Activated naive CD4-positive, alpha-beta T cell treated with anti-CD3 and anti-CD28 coated beads for 36 hours (primary cell): ENCODE data around the gene S100A3. TPM values are rescaled to one million over a fixed set of nuclear protein-coding genes. Genes with fewer than 3 reads are reported as not detected.
"Not testable (repeated sequence)": the region's sequence is repeated elsewhere in the genome, so short reads cannot be mapped to it uniquely, and the experiment has no call there.

Source experiments
- CTCF ChIA-PET: fragments of 350-600 bp; sonication (Branson Sonifier 250); formaldehyde crosslinking; loops from one replicate; lab custom pipeline; 2021; ENCODE audit warnings: antibody characterized with exemption; lab: Charles Lee
- DNase-seq: peaks from one replicate; pipeline ENCODE4 v3.0.0-alpha.2; 2020
- H3K27ac Mint-ChIP-seq: one replicate; pipeline ENCODE4 v1.8.0; 2021; ENCODE audit warnings: mild to moderate bottlenecking, mixed read lengths
- H3K27me3 Mint-ChIP-seq: one replicate; pipeline ENCODE4 v1.8.0; 2021; ENCODE audit warnings: low read depth, mixed read lengths
- H3K36me3 Mint-ChIP-seq: one replicate; pipeline ENCODE4 v1.8.0; 2021; ENCODE audit warnings: low read depth, mixed read lengths
- H3K4me1 Mint-ChIP-seq: one replicate; pipeline ENCODE4 v1.8.0; 2021; ENCODE audit warnings: low read depth, mixed read lengths
- H3K4me3 Mint-ChIP-seq: one replicate; pipeline ENCODE4 v1.8.0; 2021; ENCODE audit warnings: mild to moderate bottlenecking, moderate library complexity, mixed read lengths
- H3K9me3 Mint-ChIP-seq: one replicate; pipeline ENCODE4 v1.8.0; 2021; ENCODE audit warnings: mixed read lengths
- intact Hi-C: fragments of 100-400 bp; cut with micrococcal nuclease; formaldehyde crosslinking; loops from one replicate; pipeline ENCODE4 v1.15.1; 2023
- total RNA-seq, 2 experiments: library from RNA; stranded (reverse); gene quantifications; one replicate each; pipeline ENCODE4 v1.2.3, GENCODE V29; 2021

The S100A3 gene, protein sequence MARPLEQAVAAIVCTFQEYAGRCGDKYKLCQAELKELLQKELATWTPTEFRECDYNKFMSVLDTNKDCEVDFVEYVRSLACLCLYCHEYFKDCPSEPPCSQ
- not detected for total RNA-seq

GRCh38 chr1:153548722-153549688, at the start of gene S100A3:
TSS of gene S100A3 (minus strand) at chr1:153549258. CDS start at chr1:153548485, 773 bp downstream.
- intact Hi-C loops, result no loop called here
- no peak within 1 kb of the TSS for H3K4me3 Mint-ChIP-seq
- peaks cover 37% of the 10 kb centered on the region for H3K4me1 Mint-ChIP-seq
- DNase-seq, result no peak
- H3K27ac Mint-ChIP-seq, result no peak within 1 kb of the TSS
- no peaks in the 10 kb centered on the region for H3K9me3 Mint-ChIP-seq
- H3K36me3 Mint-ChIP-seq, result no peaks in the 10 kb centered on the region
- H3K27me3 Mint-ChIP-seq, result no peaks in the 10 kb centered on the region
- CTCF ChIA-PET, result interaction anchor here (2.2 kb wide), 1 partner anchor 16 kb away, joined by 8 read pairs; no protein-coding TSS in a partner anchor

- intact Hi-C loops, result no loop called here
- Mint-ChIP-seq H3K4me3 (no peak overlapping the region), H3K36me3 (no peaks in the 10 kb centered on the region), H3K9me3 (no peaks in the 10 kb centered on the region), H3K27ac (no peak overlapping the region), H3K4me1 (peaks cover 16% of the 10 kb centered on the region), H3K27me3 (no peaks in the 10 kb centered on the region)
- peak; percentile 31 for DNase-seq
- CTCF ChIA-PET, result interaction anchor here (0.6 to 0.7 kb wide), 2 partner anchors 65 to 100 kb away, joined by 5 to 7 read pairs; no protein-coding TSS in a partner anchor
Measured at GRCh38 chr1:153598309-153599172, 49.5 kb upstream of the S100A3 start.

DNA sequence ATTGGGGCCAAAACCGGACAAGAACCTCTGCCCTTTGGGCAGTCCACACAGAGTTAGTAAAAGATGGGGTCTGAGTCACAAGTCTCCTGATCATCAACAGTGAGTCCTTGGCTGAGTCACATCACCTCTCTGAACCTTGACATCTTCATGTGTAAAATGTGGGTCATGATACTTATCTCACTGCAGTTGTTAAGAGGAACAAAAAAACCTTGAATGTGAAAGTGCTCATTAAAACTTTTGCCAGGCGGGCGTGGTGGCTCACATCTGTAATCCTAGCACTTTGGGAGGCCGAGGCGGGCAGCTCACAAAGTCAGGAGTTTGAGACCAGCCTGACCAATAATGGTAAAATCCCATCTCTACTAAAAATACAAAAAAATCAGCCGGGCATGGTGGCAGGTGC, 48.1 kb upstream of the S100A3 start:
- H3K27ac Mint-ChIP-seq, result no peak overlapping the region
- no peak overlapping the region for H3K4me3 Mint-ChIP-seq
- intact Hi-C loops, result no loop called here
- peak; percentile 28 for DNase-seq
- H3K27me3 Mint-ChIP-seq, result no peaks in the 10 kb centered on the region
- H3K36me3 Mint-ChIP-seq, result no peaks in the 10 kb centered on the region
- H3K9me3 Mint-ChIP-seq, result no peaks in the 10 kb centered on the region
- CTCF ChIA-PET, result no interaction called here
- H3K4me1 Mint-ChIP-seq, result peaks cover 13% of the 10 kb centered on the region

DNA sequence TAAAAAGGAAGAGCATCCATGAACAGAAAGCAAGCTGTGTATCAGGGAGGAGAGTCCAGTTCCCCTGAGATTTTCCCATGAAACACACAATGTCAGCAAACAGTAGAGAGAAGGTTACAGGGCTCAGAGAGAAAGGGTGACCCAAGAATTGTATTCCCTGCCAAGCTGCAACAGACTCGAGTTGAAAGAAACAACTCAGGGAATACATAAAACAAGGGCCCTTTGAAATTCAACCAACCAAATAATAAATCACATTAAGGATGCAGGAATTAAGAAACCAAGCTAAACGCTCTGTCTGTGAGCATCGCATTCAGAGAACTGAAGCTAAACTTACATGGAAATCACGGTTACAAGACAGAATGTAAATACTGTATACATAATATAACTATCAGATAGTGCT, 43.7 kb upstream of the S100A3 start:
- no peak overlapping the region for H3K4me3 Mint-ChIP-seq
- H3K27me3 Mint-ChIP-seq, result no peaks in the 10 kb centered on the region
- H3K36me3 Mint-ChIP-seq, result no peaks in the 10 kb centered on the region
- CTCF ChIA-PET, result interaction anchor here (1.2 to 1.4 kb wide), 2 partner anchors 20 to 82 kb away, joined by 4 to 5 read pairs; no protein-coding TSS in a partner anchor
- intact Hi-C loops, result no loop called here
- H3K4me1 Mint-ChIP-seq, result peaks cover 6% of the 10 kb centered on the region
- H3K27ac Mint-ChIP-seq, result no peak overlapping the region
- H3K9me3 Mint-ChIP-seq, result no peaks in the 10 kb centered on the region
- no peak for DNase-seq

- CTCF ChIA-PET, result interaction anchor here (0.7 kb wide), 1 partner anchor 81 kb away, joined by 6 read pairs; no protein-coding TSS in a partner anchor
- no peak for DNase-seq
- Mint-ChIP-seq H3K27me3 (peaks cover 5% of the 10 kb centered on the region), H3K9me3 (no peaks in the 10 kb centered on the region), H3K4me1 (no peaks in the 10 kb centered on the region), H3K4me3 (no peak overlapping the region), H3K36me3 (no peaks in the 10 kb centered on the region), H3K27ac (no peak overlapping the region)
- intact Hi-C loops, result no loop called here
Measured at GRCh38 chr1:153588482-153588881, 39.4 kb upstream of the S100A3 start.

GRCh38 chr1:153588033-153588432, 39.0 kb upstream of the S100A3 start:
- H3K27ac Mint-ChIP-seq, H3K27me3 Mint-ChIP-seq, H3K9me3 Mint-ChIP-seq, intact Hi-C loops, DNase-seq, H3K4me1 Mint-ChIP-seq, H3K4me3 Mint-ChIP-seq, H3K36me3 Mint-ChIP-seq: not testable (repeated sequence)
- CTCF ChIA-PET, result interaction anchor here (0.7 kb wide), 1 partner anchor 80 kb away, joined by 6 read pairs; no protein-coding TSS in a partner anchor

- Mint-ChIP-seq H3K27me3 (peaks cover 5% of the 10 kb centered on the region), H3K4me1 (no peaks in the 10 kb centered on the region), H3K9me3 (no peaks in the 10 kb centered on the region), H3K36me3 (no peaks in the 10 kb centered on the region), H3K4me3 (no peak overlapping the region), H3K27ac (no peak overlapping the region)
- no peak for DNase-seq
- CTCF ChIA-PET, result interaction anchor here (1.9 kb wide), 1 partner anchor 19 kb away, joined by 4 read pairs; no protein-coding TSS in a partner anchor
- intact Hi-C loops, result no loop called here
Measured at GRCh38 chr1:153587314-153587713, 38.3 kb upstream of the S100A3 start.

DNA sequence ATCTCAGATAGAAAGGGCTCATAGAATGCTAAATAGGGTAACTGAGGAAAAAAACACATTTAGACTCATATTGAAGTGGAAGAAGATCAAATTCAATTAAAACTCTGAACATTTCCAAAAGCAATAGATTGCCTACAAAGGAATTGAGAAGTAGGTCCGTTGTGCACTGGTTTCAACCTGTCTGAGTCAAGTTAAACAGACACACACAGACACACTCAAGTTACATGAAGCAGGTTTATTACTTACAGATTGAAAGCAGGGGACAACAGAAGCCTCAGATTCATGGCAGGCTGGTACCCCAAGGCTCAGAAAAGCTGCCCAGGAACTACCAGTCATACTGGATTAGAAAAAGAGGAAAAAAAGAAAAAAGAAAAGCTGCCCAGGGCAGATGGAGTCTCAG, 37.3 kb upstream of the S100A3 start:
- no peak overlapping the region for H3K4me3 Mint-ChIP-seq
- DNase-seq, result no peak
- H3K9me3 Mint-ChIP-seq, result no peaks in the 10 kb centered on the region
- H3K27ac Mint-ChIP-seq, result no peak overlapping the region
- no peaks in the 10 kb centered on the region for H3K36me3 Mint-ChIP-seq
- CTCF ChIA-PET, result interaction anchor here (1.8 to 1.9 kb wide), 2 partner anchors 14 to 18 kb away, joined by 4 to 6 read pairs; no protein-coding TSS in a partner anchor
- H3K4me1 Mint-ChIP-seq, result no peaks in the 10 kb centered on the region
- peaks cover 5% of the 10 kb centered on the region for H3K27me3 Mint-ChIP-seq
- intact Hi-C loops, result no loop called here

DNA sequence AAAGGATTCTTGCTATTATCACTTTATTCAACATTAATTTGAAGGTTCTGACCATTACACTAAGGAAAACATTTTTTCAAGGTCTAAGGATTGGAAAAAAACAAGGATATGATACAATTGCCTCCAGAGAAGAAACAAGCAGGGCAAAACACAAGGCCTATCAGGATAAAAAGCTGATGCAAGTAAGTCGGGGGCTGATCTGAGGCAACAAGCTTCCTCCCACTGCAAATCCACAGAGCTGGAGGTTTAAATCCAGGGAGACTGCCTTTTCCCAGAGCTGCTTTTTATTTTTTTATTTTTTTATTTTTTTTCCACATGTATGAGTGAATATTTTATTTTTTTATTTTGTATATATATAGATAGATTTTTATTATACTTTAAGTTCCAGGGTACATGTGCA, 35.9 kb upstream of the S100A3 start:
- CTCF ChIA-PET, result interaction anchor here (0.7 to 1.8 kb wide), 2 partner anchors 12 to 108 kb away, joined by 3 to 6 read pairs; no protein-coding TSS in a partner anchor
- Mint-ChIP-seq H3K27ac (no peak overlapping the region), H3K4me1 (no peaks in the 10 kb centered on the region), H3K9me3 (no peaks in the 10 kb centered on the region), H3K27me3 (peaks cover 5% of the 10 kb centered on the region), H3K36me3 (no peaks in the 10 kb centered on the region), H3K4me3 (no peak overlapping the region)
- intact Hi-C loops, result no loop called here
- no peak for DNase-seq

- Mint-ChIP-seq H3K4me1 (no peaks in the 10 kb centered on the region), H3K27me3 (peaks cover 5% of the 10 kb centered on the region), H3K27ac (no peak overlapping the region), H3K9me3 (no peaks in the 10 kb centered on the region), H3K4me3 (no peak overlapping the region), H3K36me3 (no peaks in the 10 kb centered on the region)
- intact Hi-C loops, result no loop called here
- CTCF ChIA-PET, result no interaction called here
- no peak for DNase-seq
Measured at GRCh38 chr1:153583976-153584375, 34.9 kb upstream of the S100A3 start.

GRCh38 chr1:153583514-153583913, 34.5 kb upstream of the S100A3 start:
- H3K4me1 Mint-ChIP-seq, intact Hi-C loops, DNase-seq, H3K27me3 Mint-ChIP-seq, H3K9me3 Mint-ChIP-seq, H3K36me3 Mint-ChIP-seq, H3K4me3 Mint-ChIP-seq, CTCF ChIA-PET, H3K27ac Mint-ChIP-seq: not testable (repeated sequence)

GRCh38 chr1:153582836-153583235, 33.8 kb upstream of the S100A3 start:
- CTCF ChIA-PET, result not testable (repeated sequence)

More at GRCh38 chr1:153582836-153583235, 33.8 kb upstream of the S100A3 start:
- H3K4me3 Mint-ChIP-seq, H3K4me1 Mint-ChIP-seq, intact Hi-C loops, DNase-seq, H3K27ac Mint-ChIP-seq, H3K27me3 Mint-ChIP-seq, H3K9me3 Mint-ChIP-seq, H3K36me3 Mint-ChIP-seq: not testable (repeated sequence)
